COLO668 (cell line): Measurements from ENCODE around the gene AP1B1.

Experiments
- DNase-seq: peaks from one replicate; lab custom pipeline; 2025; ENCODE audit not compliant: unreplicated experiment; lab: John Stamatoyannopoulos, UW

AP1B1 gene

GRCh38 chr22:29334148-29334547, 54.2 kb downstream of the AP1B1 start:
- no peak for DNase-seq

- no peak for DNase-seq
These were observed 55.4 kb downstream of the AP1B1 start for GRCh38 chr22:29332886-29333496.

- no peak for DNase-seq
These were observed 56.6 kb downstream of the AP1B1 start for GRCh38 chr22:29331658-29332300.

GRCh38 chr22:29331213-29331612, 57.2 kb downstream of the AP1B1 start:
- DNase-seq: no peak

GRCh38 chr22:29330753-29331152, 57.6 kb downstream of the AP1B1 start:
- DNase-seq: no peak

GRCh38 chr22:29330291-29330690, 58.1 kb downstream of the AP1B1 start:
- no peak for DNase-seq

GRCh38 chr22:29329581-29329980, 58.8 kb downstream of the AP1B1 start:
- DNase-seq: no peak

GRCh38 chr22:29328566-29329500, 59.5 kb downstream of the AP1B1 start:
- no peak for DNase-seq

GRCh38 chr22:29328055-29328454, 60.3 kb downstream of the AP1B1 start:
- no peak for DNase-seq

GRCh38 chr22:29327089-29327764, 61.1 kb downstream of the AP1B1 start:
- DNase-seq: no peak

GRCh38 chr22:29326481-29326880, 61.9 kb downstream of the AP1B1 start:
- no peak for DNase-seq

- no peak for DNase-seq
These were observed 62.5 kb downstream of the AP1B1 start for GRCh38 chr22:29325785-29326315.

- no peak for DNase-seq
These were observed 63.0 kb downstream of the AP1B1 start for GRCh38 chr22:29325356-29325755.

GRCh38 chr22:29323641-29324040, 64.7 kb downstream of the AP1B1 start:
- DNase-seq: no peak

- no peak for DNase-seq
These were observed 67.8 kb downstream of the AP1B1 start for GRCh38 chr22:29320546-29320945.

GRCh38 chr22:29319072-29319471, 69.3 kb downstream of the AP1B1 start:
- no peak for DNase-seq

GRCh38 chr22:29317827-29318454, 70.4 kb downstream of the AP1B1 start:
- DNase-seq: no peak

- DNase-seq: no peak
These were observed 72.1 kb downstream of the AP1B1 start for GRCh38 chr22:29316141-29316828.

GRCh38 chr22:29315286-29316140, 72.9 kb downstream of the AP1B1 start, which contains the start of gene RASL10A:
Gene RASL10A, minus strand, starts transcription at chr22:29315697. Its CDS starts 451 bp downstream, at chr22:29315246.
- peak; percentile 37 for DNase-seq
